OCI-LY1 (cell line): Measurements from ENCODE around the gene TMEM164.

ENCODE experiments used
- H2AFZ ChIP-seq: fragments of 200-600 bp; sonication (generic), shearing (Covaris generic); 2 replicates; pipeline ENCODE4 v1.6.0; 2014; ENCODE audit warnings: antibody characterized with exemption, mild to moderate bottlenecking, low read length
- H3F3A ChIP-seq: fragments of 200-600 bp; sonication (generic), shearing (Covaris generic); 2 replicates; pipeline ENCODE4 v1.6.0; 2014; ENCODE audit warnings: mild to moderate bottlenecking, antibody characterized with exemption, low read length, moderate library complexity; ENCODE audit not compliant: insufficient read depth
- H3K27ac ChIP-seq: fragments of 200-600 bp; sonication (generic); 2 replicates; pipeline ENCODE4 v1.5.1; 2014; ENCODE audit warnings: low read length, mixed run types, mild to moderate bottlenecking, low read depth; ENCODE audit not compliant: poor library complexity, severe bottlenecking
- H3K27me3 ChIP-seq: fragments of 200-600 bp; sonication (generic); 2 replicates; pipeline ENCODE4 v1.6.0; 2014; ENCODE audit warnings: antibody characterized with exemption, mild to moderate bottlenecking, low read length, moderate library complexity; ENCODE audit not compliant: insufficient read depth
- H3K36me3 ChIP-seq: fragments of 200-600 bp; sonication (generic); 2 replicates; pipeline ENCODE4 v1.6.1; 2014; ENCODE audit warnings: mild to moderate bottlenecking, antibody characterized with exemption, low read length, moderate library complexity, mixed read lengths; ENCODE audit not compliant: insufficient read depth
- H3K4me1 ChIP-seq: fragments of 200-600 bp; sonication (generic); 2 replicates; pipeline ENCODE4 v1.5.1; 2014; ENCODE audit warnings: mild to moderate bottlenecking, low read length, moderate library complexity; ENCODE audit not compliant: insufficient read depth, severe bottlenecking
- H3K4me2 ChIP-seq: fragments of 200-600 bp; sonication (generic), shearing (Covaris generic); 2 replicates; pipeline ENCODE4 v1.6.1; 2014; ENCODE audit warnings: low read length
- H3K4me3 ChIP-seq: fragments of 200-600 bp; sonication (generic); 2 replicates; pipeline ENCODE4 v1.5.1; 2014; ENCODE audit warnings: low read length, low read depth, mild to moderate bottlenecking, mixed read lengths; ENCODE audit not compliant: poor library complexity, severe bottlenecking
- H3K79me2 ChIP-seq: fragments of 200-600 bp; shearing (Covaris generic); 2 replicates; pipeline ENCODE4 v1.6.1; 2016; ENCODE audit warnings: mixed run types, low read length, mixed read lengths; ENCODE audit not compliant: insufficient read depth
- H3K9ac ChIP-seq: fragments of 200-600 bp; sonication (generic), shearing (Covaris generic); 2 replicates; pipeline ENCODE4 v1.6.1; 2014; ENCODE audit warnings: mild to moderate bottlenecking, low read length, mixed read lengths
- H3K9me2 ChIP-seq: fragments of 200-600 bp; sonication (generic), shearing (Covaris generic); 2 replicates; pipeline ENCODE4 v1.6.1; 2014; ENCODE audit warnings: low read depth, mild to moderate bottlenecking, low read length, mixed read lengths
- H3K9me3 ChIP-seq: fragments of 200-600 bp; shearing (Covaris generic); 2 replicates; pipeline ENCODE4 v1.6.1; 2014; ENCODE audit warnings: low read length, mixed read lengths
- H4K20me1 ChIP-seq: fragments of 200-600 bp; sonication (generic), shearing (Covaris generic); 2 replicates; pipeline ENCODE4 v1.6.0; 2016; ENCODE audit warnings: mild to moderate bottlenecking, low read length; ENCODE audit not compliant: insufficient read depth
- EZH2 ChIP-seq: fragments of 200-600 bp; sonication (generic), shearing (Covaris generic); IDR thresholded peaks from 2 replicates; pipeline ENCODE4 v1.8.0; 2017; ENCODE audit warnings: borderline replicate concordance, mixed run types, mild to moderate bottlenecking, antibody characterized with exemption, low read length, moderate library complexity, mixed read lengths
- TF ChIP-seq, protein P1 (sequence below): fragments of 200-600 bp; sonication (generic), shearing (Covaris generic); IDR thresholded peaks from 2 replicates; pipeline ENCODE4 v1.5.1; 2017; ENCODE audit warnings: mild to moderate bottlenecking, antibody characterized with exemption, low read length, moderate library complexity, mixed read lengths

Gene TMEM164

DNA sequence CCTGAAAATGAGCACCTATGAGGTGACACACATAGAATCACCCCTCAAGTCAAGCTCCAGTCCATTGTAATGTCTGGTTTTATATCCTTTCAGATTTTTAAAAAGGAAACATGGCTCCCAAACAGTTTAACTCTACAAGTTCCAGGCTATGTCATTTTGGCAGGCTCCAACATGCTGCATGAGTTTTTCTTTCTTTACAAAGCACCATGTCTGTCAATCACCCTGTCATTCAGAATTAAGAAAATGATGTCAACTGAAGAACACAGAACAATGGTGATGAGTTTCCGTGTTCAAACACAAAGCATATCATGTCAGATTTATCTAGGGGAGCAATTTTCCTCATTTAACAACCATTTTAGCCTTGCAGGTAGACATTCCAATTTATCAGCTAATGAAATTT lies 208.4 kb downstream of the TMEM164 start:
- Histone ChIP-seq H2AFZ (no peak overlapping the region), H3K27me3 (no peaks in the 10 kb centered on the region), H3K4me2 (no peak overlapping the region), H3K9me2 (no peaks in the 10 kb centered on the region), H3K4me1 (no peaks in the 10 kb centered on the region), H3K9ac (no peak overlapping the region), H3K27ac (no peak overlapping the region), H3K36me3 (no peaks in the 10 kb centered on the region; the same call in 1 of the 2 replicates), H4K20me1 (no peaks in the 10 kb centered on the region), H3K9me3 (no peaks in the 10 kb centered on the region), H3K79me2 (no peaks in the 10 kb centered on the region), H3K4me3 (no peak overlapping the region), H3F3A (no peaks in the 10 kb centered on the region)
- TF ChIP-seq, protein P1, sequence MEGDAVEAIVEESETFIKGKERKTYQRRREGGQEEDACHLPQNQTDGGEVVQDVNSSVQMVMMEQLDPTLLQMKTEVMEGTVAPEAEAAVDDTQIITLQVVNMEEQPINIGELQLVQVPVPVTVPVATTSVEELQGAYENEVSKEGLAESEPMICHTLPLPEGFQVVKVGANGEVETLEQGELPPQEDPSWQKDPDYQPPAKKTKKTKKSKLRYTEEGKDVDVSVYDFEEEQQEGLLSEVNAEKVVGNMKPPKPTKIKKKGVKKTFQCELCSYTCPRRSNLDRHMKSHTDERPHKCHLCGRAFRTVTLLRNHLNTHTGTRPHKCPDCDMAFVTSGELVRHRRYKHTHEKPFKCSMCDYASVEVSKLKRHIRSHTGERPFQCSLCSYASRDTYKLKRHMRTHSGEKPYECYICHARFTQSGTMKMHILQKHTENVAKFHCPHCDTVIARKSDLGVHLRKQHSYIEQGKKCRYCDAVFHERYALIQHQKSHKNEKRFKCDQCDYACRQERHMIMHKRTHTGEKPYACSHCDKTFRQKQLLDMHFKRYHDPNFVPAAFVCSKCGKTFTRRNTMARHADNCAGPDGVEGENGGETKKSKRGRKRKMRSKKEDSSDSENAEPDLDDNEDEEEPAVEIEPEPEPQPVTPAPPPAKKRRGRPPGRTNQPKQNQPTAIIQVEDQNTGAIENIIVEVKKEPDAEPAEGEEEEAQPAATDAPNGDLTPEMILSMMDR: no peak
- TF ChIP-seq EZH2: no peak

DNA sequence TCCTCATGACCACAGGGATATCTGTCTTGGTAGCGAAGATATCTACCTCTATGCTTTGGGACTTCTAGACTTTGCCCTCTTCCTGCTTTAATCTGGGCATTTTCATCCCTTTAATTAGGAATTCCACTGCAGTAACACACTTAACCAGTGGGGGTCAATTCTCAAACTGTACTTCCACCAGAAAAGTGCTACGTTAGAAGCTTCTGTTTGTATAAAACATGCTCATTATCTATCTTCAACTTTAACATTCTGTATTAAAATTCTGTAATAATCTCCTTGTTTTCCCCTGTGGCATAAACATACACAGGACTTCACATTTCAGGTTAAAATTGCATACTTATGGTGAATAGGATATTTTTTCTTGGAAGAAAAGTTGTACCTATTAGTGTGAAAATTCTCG lies 209.4 kb downstream of the TMEM164 start:
- Histone ChIP-seq H3K9me2 (no peaks in the 10 kb centered on the region), H3K36me3 (no peaks in the 10 kb centered on the region; the same call in 1 of the 2 replicates)

DNA sequence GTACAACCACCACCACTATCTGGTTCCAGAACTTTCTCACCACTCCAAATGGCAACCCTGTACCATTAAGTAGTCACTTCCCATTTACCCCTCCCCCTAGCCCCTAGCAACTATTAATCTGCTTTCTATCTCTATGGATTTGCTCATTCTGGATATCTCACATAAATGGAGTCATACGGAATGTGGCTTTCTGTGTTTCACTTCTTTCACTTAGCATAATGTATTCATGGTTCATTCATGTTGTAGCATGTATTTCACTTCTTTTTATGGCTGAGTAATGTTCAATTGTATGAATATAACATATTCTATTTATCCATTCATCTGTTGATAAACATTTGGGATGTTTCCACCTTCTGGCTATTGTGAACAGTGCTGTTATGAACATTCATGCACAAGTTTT lies 210.3 kb downstream of the TMEM164 start:
- Histone ChIP-seq H3F3A (no peaks in the 10 kb centered on the region), H4K20me1 (no peaks in the 10 kb centered on the region), H2AFZ (no peak overlapping the region), H3K79me2 (no peaks in the 10 kb centered on the region), H3K9me2 (no peaks in the 10 kb centered on the region), H3K4me3 (no peak overlapping the region), H3K36me3 (no peaks in the 10 kb centered on the region; the same call in 1 of the 2 replicates), H3K27ac (no peak overlapping the region), H3K9me3 (no peaks in the 10 kb centered on the region), H3K4me1 (no peaks in the 10 kb centered on the region), H3K4me2 (no peak overlapping the region), H3K9ac (no peak overlapping the region), H3K27me3 (no peaks in the 10 kb centered on the region)
- TF ChIP-seq, protein P1: no peak
- TF ChIP-seq EZH2: no peak

More for the DNA sequence above, 209.4 kb downstream of the TMEM164 start:
- H2AFZ ChIP-seq: no peak overlapping the region
- no peaks in the 10 kb centered on the region for H4K20me1 ChIP-seq
- no peaks in the 10 kb centered on the region for H3K27me3 ChIP-seq
- no peaks in the 10 kb centered on the region for H3K79me2 ChIP-seq
- H3K4me3 ChIP-seq: no peak overlapping the region
- H3K4me2 ChIP-seq: no peak overlapping the region
- no peaks in the 10 kb centered on the region for H3F3A ChIP-seq
- no peak for TF ChIP-seq EZH2
- H3K27ac ChIP-seq: no peak overlapping the region
- no peaks in the 10 kb centered on the region for H3K4me1 ChIP-seq
- H3K9me3 ChIP-seq: no peaks in the 10 kb centered on the region
- no peak overlapping the region for H3K9ac ChIP-seq

DNA sequence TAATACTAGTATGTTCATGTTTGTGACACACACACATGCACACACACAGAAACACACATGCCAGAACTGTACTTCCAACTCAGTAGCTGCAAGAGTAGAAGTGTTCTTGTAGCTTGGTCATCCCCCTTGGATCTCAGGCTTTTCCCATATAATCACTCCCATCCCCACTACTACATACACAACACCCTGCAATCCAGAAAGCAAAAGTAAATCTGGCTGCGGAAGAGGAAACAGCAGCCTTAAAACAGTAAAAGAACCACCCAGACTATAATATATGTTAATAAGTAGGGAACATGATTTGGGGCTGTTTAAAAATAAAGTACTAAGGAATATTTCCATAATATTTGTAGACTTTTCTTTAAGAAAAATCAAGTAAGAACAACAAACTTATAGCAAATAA lies 211.8 kb downstream of the TMEM164 start:
- Histone ChIP-seq H3K27ac (no peak overlapping the region), H4K20me1 (no peaks in the 10 kb centered on the region), H3F3A (no peaks in the 10 kb centered on the region), H3K79me2 (no peaks in the 10 kb centered on the region), H3K9ac (no peak overlapping the region), H3K4me3 (no peak overlapping the region), H3K4me1 (no peaks in the 10 kb centered on the region), H3K9me2 (no peaks in the 10 kb centered on the region), H3K36me3 (no peaks in the 10 kb centered on the region; the same call in 1 of the 2 replicates), H3K4me2 (no peak overlapping the region), H3K9me3 (no peaks in the 10 kb centered on the region), H3K27me3 (no peaks in the 10 kb centered on the region), H2AFZ (no peak overlapping the region)
- TF ChIP-seq, protein P1: no peak
- no peak for TF ChIP-seq EZH2
